ENCODE measurements around the gene TMEM263.

Gene TMEM263

GRCh38 chr12:106926657-106927056 lies 29.1 kb upstream of the TMEM263 start:
- H3K27me3 ChIP-seq, result peaks cover 100% of the 10 kb centered on the region
- no peaks in the 10 kb centered on the region for H3K36me3 ChIP-seq
- H3K27ac ChIP-seq, result no peak overlapping the region

GRCh38 chr12:106934277-106934676 lies 21.4 kb upstream of the TMEM263 start:
- no peak overlapping the region for H3K27ac ChIP-seq
- peaks cover 90% of the 10 kb centered on the region for H3K27me3 ChIP-seq
- H3K4me1 ChIP-seq (ENCODE audit: control insufficient read depth in 1 of 2, insufficient read depth in 1 of 2, low read depth in 1 of 2, low read length in 1 of 2), result no peaks in the 10 kb centered on the region
- no peaks in the 10 kb centered on the region for H3K9me3 ChIP-seq
- H3K36me3 ChIP-seq, result no peaks in the 10 kb centered on the region
- TF ChIP-seq CTCF (IDR thresholded peaks at IDR 0.05), result no peak
- H3K4me3 ChIP-seq (ENCODE audit: low read depth in 1 of 2, low read length in 1 of 2), result no peak overlapping the region

More at GRCh38 chr12:106926657-106927056, 29.1 kb upstream of the TMEM263 start:
- no peak overlapping the region for H3K4me3 ChIP-seq (ENCODE audit: low read depth in 1 of 2, low read length in 1 of 2)
- H3K9me3 ChIP-seq, result no peaks in the 10 kb centered on the region
- TF ChIP-seq CTCF (IDR thresholded peaks at IDR 0.05), result no peak
- no peaks in the 10 kb centered on the region for H3K4me1 ChIP-seq (ENCODE audit: control insufficient read depth in 1 of 2, insufficient read depth in 1 of 2, low read depth in 1 of 2, low read length in 1 of 2)

- H3K4me1 ChIP-seq (ENCODE audit: control insufficient read depth in 1 of 2, insufficient read depth in 1 of 2, low read depth in 1 of 2, low read length in 1 of 2), result no peaks in the 10 kb centered on the region
- no peak for TF ChIP-seq CTCF (IDR thresholded peaks at IDR 0.05)
- no peaks in the 10 kb centered on the region for H3K36me3 ChIP-seq
- H3K4me3 ChIP-seq (ENCODE audit: low read depth in 1 of 2, low read length in 1 of 2), result no peak overlapping the region
- peaks cover 56% of the 10 kb centered on the region for H3K27me3 ChIP-seq
- H3K27ac ChIP-seq, result no peak overlapping the region
- no peaks in the 10 kb centered on the region for H3K9me3 ChIP-seq
These were observed 14.1 kb upstream of the TMEM263 start for GRCh38 chr12:106941481-106942156.

GRCh38 chr12:106942775-106943174 lies 12.9 kb upstream of the TMEM263 start:
- Histone ChIP-seq H3K27ac (no peak overlapping the region), H3K9me3 (no peaks in the 10 kb centered on the region), H3K27me3 (peaks cover 51% of the 10 kb centered on the region), H3K4me3 (ENCODE audit: low read depth in 1 of 2, low read length in 1 of 2) (no peak overlapping the region), H3K4me1 (ENCODE audit: control insufficient read depth in 1 of 2, insufficient read depth in 1 of 2, low read depth in 1 of 2, low read length in 1 of 2) (no peaks in the 10 kb centered on the region), H3K36me3 (no peaks in the 10 kb centered on the region)
- TF ChIP-seq CTCF (IDR thresholded peaks at IDR 0.05), result no peak

GRCh38 chr12:106945261-106945851 lies 10.4 kb upstream of the TMEM263 start:
- H3K4me3 ChIP-seq (ENCODE audit: low read depth in 1 of 2, low read length in 1 of 2), result no peak overlapping the region
- no peaks in the 10 kb centered on the region for H3K36me3 ChIP-seq
- peaks cover 48% of the 10 kb centered on the region for H3K27me3 ChIP-seq
- H3K9me3 ChIP-seq, result no peaks in the 10 kb centered on the region
- H3K27ac ChIP-seq, result no peak overlapping the region
- TF ChIP-seq CTCF (IDR thresholded peaks at IDR 0.05), result no peak
- no peaks in the 10 kb centered on the region for H3K4me1 ChIP-seq (ENCODE audit: control insufficient read depth in 1 of 2, insufficient read depth in 1 of 2, low read depth in 1 of 2, low read length in 1 of 2)

Data from neutrophil (primary cell).